ENCODE data around the gene SHISAL1.

SHISAL1 gene

GRCh38 chr22:44312766-44313165, at the start of gene SHISAL1:
TSS of gene SHISAL1 (minus strand) at chr22:44312951. CDS start at chr22:44300945, 12,006 bp downstream.
- no peak for DNase-seq (ENCODE audit: low read depth in 2 of 2)

- no peak for DNase-seq (ENCODE audit: low read depth in 2 of 2)
These were observed 48.8 kb upstream of the SHISAL1 start for GRCh38 chr22:44361391-44362126.

- no peak for DNase-seq (ENCODE audit: low read depth in 2 of 2)
These were observed 48.1 kb upstream of the SHISAL1 start for GRCh38 chr22:44360668-44361381.

- DNase-seq (ENCODE audit: low read depth in 2 of 2), result no peak
These were observed 47.5 kb upstream of the SHISAL1 start for GRCh38 chr22:44360306-44360667.

GRCh38 chr22:44359496-44360110, 46.9 kb upstream of the SHISAL1 start:
- DNase-seq (ENCODE audit: low read depth in 2 of 2), result no peak

- no peak for DNase-seq (ENCODE audit: low read depth in 2 of 2)
These were observed 46.1 kb upstream of the SHISAL1 start for GRCh38 chr22:44358709-44359440.

GRCh38 chr22:44357966-44358465, 45.3 kb upstream of the SHISAL1 start:
- no peak for DNase-seq (ENCODE audit: low read depth in 2 of 2)

GRCh38 chr22:44357296-44357965, 44.7 kb upstream of the SHISAL1 start:
- DNase-seq (ENCODE audit: low read depth in 2 of 2), result no peak

- no peak for DNase-seq (ENCODE audit: low read depth in 2 of 2)
These were observed 42.9 kb upstream of the SHISAL1 start for GRCh38 chr22:44355716-44356070.

- DNase-seq (ENCODE audit: low read depth in 2 of 2), result no peak
These were observed 41.5 kb upstream of the SHISAL1 start for GRCh38 chr22:44354288-44354687.

GRCh38 chr22:44353041-44353440, 40.3 kb upstream of the SHISAL1 start:
- no peak for DNase-seq (ENCODE audit: low read depth in 2 of 2)

GRCh38 chr22:44352378-44353035, 39.8 kb upstream of the SHISAL1 start:
- no peak for DNase-seq (ENCODE audit: low read depth in 2 of 2)

GRCh38 chr22:44351685-44352377, 39.1 kb upstream of the SHISAL1 start:
- no peak for DNase-seq (ENCODE audit: low read depth in 2 of 2)

- no peak for DNase-seq (ENCODE audit: low read depth in 2 of 2)
These were observed 38.3 kb upstream of the SHISAL1 start for GRCh38 chr22:44351037-44351436.

- no peak for DNase-seq (ENCODE audit: low read depth in 2 of 2)
These were observed 36.8 kb upstream of the SHISAL1 start for GRCh38 chr22:44349594-44349993.

GRCh38 chr22:44348971-44349560, 36.3 kb upstream of the SHISAL1 start:
- DNase-seq (ENCODE audit: low read depth in 2 of 2), result no peak

- no peak for DNase-seq (ENCODE audit: low read depth in 2 of 2)
These were observed 34.8 kb upstream of the SHISAL1 start for GRCh38 chr22:44347549-44347948.

GRCh38 chr22:44347080-44347479, 34.3 kb upstream of the SHISAL1 start:
- DNase-seq (ENCODE audit: low read depth in 2 of 2), result no peak

- DNase-seq (ENCODE audit: low read depth in 2 of 2), result no peak
These were observed 33.1 kb upstream of the SHISAL1 start for GRCh38 chr22:44345872-44346271.

GRCh38 chr22:44344407-44344806, 31.7 kb upstream of the SHISAL1 start:
- DNase-seq (ENCODE audit: low read depth in 2 of 2), result no peak

All from stimulated activated CD8-positive, alpha-beta memory T cell treated with anti-CD3 and anti-CD28 coated beads, Interleukin-7, amount 100 ng/mL, for 4 hours (primary cell).